Left renal cortex interstitium (tissue), 4 donors: ENCODE data around the gene BACH2. TPM values are rescaled to one million over a fixed set of nuclear protein-coding genes. Genes with fewer than 3 reads are reported as not detected.
"Not testable (repeated sequence)": the region's sequence is repeated elsewhere in the genome, so short reads cannot be mapped to it uniquely, and the experiment has no call there.

Source experiments
- DNase-seq, 4 donors: peaks; one replicate each; pipeline ENCODE4 v3.0.0-alpha.2; 2013; ENCODE audit warnings: low read depth in 4 of 4, low spot score in 2 of 4, missing footprints in 1 of 4
- polyA plus RNA-seq, 4 donors: library from polyadenylated mRNA; unstranded; fragments of 120-200 nt; gene quantifications; one replicate each; pipeline ENCODE4 v1.2.1, GENCODE V29; 2013; ENCODE audit not compliant: insufficient read length in 4 of 4

BACH2 gene
- polyA plus RNA-seq, 4 donors = 9.1 to 9.9 (median 9.5) TPM

DNA sequence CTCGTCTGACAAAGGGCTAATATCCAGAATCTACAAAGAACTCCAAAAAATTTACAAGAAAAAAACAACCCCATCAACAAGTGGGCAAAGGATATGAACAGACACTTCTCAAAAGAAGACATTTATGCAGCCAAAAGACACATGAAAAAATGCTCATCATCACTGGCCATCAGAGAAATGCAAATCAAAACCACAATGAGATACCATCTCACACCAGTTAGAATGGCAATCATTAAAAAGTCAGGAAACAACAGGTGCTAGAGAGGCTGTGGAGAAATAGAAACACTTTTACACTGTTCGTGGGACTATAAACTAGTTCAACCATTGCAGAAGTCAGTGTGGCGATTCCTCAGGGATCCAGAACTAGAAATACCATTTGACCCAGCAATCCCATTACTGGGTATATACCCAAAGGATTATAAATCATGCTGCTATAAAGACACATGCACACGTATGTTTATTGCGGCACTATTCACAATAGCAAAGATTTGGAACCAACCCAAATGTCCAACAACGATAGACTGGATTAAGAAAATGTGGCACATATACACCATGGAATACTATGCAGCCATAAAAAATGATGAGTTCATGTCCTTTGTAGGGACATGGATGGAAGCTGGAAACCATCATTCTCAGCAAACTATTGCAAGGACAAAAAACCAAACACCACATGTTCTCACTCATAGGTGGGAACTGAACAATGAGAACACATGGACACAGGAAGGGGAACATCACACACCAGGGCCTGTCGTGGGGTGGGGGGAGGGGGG lies 130.3 kb downstream of the BACH2 start:
- DNase-seq = not testable (repeated sequence)

DNA sequence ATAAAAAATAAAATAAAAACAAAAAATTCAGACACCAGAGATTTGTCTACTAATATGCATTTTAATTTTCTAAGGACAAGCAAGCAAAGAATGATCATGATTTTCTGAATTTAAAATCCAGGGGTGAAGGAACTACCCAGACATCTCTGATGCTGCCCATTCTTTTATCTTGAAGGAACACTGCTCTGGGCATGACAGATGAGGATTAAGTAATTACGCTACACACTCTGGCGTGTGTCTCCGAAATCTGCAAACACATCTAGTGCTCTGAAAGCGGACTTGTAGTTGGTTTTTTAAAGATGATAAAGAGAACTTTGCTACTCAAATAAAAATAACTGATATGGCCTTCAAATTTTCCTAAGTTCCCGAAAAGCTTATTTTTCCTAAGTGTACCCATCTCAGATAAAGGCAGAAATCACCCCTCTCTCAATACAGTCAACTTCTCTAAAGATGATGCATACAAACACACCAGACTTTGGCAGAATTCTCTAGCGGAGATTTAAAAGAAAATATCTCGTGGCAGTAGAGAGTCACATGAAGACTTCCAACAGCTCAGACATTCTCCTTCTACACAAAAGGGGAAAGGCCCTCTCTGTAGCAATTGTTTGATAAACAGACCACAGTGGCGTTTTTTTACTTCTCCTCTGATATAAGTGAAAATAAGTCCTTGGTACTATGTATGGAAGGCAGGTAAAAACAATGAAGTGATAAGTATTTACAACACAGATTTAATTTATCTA lies 133.8 kb downstream of the BACH2 start:
- no peak for DNase-seq

DNA sequence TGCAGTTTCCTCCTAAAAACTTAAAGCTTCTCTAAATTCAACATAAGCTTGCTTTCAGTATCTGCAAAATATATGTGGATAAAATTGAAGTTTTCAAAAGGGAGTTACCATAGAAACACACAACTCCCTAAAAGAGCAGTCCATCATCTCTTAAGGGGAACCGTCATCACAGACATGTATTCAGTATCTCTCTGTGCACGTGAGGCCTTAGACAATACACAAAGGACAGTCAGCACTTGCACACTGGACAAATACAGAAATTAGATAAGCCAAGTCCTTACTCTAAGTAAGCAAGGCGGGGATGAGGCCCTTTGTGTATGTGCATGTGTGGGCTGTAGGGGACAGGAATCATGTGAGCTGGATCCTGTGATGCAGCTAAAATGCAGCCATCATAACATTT lies 136.6 kb downstream of the BACH2 start:
- no peak for DNase-seq

DNA sequence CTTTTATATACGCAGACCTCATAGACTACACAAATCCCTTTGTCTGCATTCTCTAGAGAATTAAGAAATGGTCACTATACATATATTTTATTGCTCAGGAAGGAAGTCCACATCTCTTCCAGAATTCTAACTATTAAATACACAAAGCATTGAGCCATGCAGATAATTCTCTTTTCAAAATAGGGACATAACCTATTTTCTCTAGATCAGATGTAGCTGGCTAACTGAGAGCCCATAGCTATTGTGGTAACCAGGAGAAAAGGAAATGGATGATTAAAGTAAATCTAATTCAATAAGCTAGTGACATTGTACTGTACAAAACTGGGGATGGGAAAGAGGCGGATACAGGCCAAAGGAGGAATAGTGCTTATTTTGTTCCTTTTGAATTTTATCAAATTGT lies 137.2 kb downstream of the BACH2 start:
- DNase-seq = no peak

DNA sequence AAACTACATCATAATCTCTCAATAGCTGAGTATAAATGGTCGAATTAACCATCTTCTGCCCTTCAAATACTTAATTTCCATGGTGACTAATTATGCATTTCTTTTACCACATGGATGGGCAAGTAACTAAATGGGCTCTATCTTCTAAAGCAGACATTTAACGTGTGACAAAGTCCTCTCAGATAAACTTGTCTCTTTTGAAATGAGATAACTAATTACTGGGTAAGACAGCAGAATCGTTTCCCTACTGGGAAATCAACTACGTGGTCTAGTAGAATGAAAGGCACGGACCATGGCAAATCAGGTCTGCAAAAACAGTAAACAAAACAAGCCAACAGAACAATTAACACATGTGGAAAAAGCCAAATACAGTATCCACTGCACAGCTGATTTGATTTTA lies 137.7 kb downstream of the BACH2 start:
- no peak for DNase-seq

DNA sequence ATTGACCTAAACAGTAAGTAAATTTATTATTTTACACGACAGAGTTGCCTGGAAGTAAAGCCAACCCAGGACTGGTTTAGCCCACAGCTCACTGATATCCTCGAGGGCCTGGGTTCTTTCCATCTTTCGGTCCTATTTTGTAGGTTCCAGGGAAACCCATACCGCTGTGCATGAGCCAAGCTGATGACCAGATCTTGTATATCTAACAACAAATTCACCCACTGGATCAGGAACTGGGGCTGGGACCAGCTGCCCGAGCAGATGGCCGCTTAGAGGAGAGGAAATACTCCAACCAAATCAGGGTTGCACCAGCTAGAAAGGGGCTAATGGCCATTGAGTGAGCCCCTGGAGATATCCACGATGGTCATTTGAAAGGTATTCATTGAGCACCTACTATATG lies 139.2 kb downstream of the BACH2 start:
- DNase-seq = no peak

DNA sequence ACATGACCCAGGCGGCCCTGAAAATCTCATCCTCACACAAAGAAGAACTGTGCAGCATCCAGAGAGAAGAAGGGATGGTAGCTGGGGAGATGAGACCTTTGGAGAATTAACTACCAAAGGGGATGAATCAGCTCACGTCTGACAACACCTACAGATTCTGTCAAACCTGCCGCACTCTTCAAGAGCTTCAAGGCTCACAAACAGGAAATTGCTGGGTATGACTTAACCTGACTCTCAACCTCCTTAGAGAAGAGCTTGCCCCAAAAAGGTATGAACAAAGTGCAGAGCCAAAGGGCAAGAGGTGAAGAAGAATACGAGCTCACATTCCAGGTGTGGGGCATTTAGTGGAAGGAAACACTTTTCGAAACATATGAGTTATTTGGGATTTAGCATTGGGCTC lies 139.8 kb downstream of the BACH2 start:
- no peak for DNase-seq

DNA sequence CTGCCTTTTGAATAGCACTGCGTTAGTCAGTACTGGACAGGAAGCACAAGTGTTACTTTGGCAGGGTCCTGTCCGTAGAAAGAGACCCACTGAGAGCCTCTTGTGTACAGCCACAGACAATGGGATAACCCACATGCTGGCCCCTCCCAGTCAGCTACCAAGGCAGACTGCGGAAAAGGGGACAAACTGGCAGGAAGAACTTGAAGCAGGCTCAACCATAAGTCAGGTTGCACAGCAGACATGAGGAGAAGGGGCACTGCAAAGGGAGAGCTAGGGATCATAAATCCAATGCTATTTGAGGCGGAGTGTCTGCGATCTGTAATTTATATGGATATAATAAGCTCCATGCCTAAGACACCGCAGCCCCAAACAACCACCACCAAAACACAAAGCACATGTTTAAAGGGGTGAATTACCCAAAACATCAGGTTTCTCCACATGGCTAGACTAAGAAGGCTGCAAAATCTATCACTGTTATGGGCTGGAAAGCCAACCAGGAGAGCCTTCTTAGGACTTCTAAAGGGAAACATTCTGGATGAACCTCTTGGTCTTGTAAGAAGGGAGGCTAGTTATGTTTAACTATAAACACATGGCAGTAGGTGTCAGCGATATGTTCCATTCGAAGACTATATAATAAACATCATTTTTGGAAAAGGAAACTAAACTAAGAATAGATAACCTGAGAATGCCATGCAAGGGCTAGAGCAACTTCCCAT lies 141.7 kb downstream of the BACH2 start:
- no peak for DNase-seq

DNA sequence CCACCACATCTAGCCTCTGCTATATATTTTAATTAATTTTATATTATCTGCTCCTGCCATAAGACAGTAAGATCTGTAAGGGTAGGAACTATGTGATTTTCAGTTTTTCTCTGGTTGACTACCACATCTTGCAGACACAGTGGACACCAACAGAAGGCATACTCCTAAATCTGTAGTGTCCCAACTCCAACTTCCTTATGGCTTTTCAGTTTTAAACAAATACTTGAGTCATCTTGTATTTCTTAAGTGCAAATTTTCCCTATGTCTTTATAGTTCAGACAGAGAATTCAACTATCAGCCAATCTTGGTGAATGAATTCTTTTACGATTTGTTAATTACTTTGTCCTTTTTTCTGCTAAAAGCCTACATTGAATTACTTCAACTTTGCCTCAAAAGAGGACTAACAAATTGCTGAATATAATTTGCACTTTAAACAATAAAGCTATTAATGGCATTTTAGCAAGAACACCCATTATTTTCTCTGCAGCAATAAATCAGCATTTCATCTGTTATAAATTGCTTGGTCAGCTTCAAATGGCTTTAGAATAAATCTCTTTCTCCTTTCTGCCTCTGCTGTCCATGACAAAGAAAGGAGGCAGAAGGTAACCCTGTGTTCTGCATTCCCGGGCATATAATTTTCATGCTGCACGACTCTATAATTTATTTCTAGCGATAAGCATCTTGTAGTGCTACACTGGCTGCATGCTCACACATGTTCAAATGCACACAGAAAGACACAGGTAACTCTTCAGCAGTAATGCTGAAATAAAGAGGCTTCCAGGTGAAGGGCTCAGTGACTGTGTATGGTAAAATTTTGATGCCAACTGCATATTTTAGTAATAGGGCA lies 144.8 kb downstream of the BACH2 start:
- no peak for DNase-seq

DNA sequence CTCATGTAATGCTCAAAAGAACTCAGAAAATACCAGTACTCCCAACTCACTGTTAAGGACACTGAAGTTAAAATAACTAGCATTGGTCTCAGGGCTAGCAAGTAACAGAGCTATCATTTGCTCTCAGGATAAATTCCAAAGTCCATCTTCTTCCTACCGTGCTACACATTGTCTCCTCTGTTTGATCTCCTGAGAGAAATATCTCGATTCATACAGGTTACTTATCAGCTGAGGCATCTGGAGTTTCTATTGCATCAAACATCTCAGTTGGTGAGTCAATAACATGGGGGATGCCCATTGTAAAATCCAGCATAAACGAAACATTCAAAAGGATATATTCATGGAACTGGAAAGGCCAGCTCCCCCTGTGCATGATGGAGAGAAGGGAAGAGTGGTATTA lies 147.4 kb downstream of the BACH2 start:
- DNase-seq = no peak

DNA sequence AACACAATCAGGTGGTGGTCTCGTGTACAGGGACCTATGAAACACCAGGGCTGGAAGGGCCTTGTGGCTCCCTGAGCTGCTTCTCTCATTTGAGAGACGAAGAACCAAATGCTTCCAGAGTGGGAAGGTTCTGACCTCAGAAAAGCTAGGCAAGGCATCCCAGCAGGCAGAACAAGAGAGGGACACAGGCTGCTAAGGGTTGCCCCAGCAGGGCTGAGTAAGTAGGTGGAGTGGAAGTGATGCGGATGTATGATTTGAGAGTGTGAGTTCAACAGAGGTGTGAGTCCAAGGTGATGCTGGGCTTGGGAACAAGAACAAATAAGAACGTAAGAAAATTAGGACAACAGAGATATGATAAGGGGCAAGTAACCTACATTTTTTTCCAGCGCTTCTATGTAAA lies 147.8 kb downstream of the BACH2 start:
- no peak for DNase-seq

DNA sequence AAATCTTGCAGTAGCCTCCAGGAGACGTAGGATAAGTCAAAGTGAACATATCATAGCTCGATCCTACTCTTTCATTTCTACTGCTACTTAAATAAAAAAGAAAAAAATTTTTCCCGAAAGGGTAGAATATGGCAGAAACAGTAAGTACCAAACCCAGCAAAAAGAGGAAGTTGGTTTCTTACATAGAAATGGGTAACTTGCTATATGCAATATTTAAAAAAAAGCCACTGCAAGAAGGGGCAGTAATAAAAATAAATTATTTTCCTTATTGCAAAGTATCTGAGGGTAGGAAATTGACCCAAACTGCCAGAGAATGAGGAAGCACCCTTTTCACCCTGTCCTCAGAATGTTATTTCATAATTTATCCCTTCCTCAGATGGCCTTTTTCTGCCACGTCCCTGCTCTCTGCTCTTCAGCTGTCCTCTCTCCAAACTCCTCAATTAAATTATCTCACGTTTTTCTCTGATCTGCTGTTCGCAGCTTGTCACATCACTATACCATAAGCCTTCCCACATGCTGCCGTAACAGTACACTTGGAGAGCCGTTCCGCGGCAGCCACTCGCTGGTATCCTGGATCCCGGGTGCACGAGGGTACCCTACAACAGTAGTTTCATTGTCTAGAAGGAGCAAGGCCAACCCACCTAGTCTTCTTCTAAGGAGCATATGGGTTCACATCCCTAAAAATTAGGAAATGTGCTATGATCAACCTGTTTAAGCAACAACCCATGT lies 149.6 kb downstream of the BACH2 start:
- no peak for DNase-seq

DNA sequence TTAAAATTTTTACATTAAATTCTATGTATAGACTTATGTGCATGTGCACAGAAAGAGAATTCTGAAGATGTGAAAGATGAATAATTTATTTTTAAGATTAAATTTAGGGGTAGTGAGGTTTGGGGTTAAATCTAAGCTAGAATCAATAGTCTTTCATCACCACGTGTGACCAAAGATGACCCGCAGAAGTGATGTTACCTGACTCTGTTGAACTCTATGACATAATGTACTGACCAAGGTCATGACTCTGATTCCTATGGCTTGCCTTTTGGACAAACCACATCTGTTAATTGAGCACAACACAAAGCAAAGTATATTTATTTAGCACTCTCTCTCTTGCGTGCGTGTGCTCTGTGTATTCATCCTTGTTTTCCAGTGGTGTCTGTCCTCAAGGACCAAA lies 150.6 kb downstream of the BACH2 start:
- no peak for DNase-seq

DNA sequence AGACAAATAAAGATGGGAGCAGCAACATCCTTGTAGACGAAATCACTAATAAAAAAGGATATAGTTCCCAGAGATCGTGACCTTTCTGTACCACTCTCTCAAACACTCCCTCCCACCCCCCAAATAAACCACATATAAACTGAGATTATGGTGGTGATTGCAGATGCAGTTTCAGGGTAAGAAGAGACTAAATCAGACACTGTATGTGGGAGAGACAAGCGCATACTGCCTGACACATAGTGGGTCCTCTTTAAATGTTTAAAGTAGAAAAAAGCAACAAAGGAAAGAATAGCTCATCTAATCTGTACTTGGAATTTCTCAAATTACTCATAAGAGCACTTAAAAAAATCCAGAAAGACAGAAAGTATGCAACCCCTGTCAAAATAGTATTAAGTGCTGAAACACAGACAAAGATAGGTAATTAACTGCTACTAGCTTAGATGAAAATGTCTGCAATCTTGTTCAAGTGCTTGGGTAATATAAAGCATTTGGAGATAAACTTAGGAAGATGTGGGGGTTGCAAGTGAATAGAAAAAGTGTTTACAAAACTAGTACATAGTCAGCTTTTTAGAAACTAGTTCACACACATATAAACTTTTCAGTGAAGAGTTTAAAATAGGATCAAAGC lies 151.6 kb downstream of the BACH2 start:
- no peak for DNase-seq

DNA sequence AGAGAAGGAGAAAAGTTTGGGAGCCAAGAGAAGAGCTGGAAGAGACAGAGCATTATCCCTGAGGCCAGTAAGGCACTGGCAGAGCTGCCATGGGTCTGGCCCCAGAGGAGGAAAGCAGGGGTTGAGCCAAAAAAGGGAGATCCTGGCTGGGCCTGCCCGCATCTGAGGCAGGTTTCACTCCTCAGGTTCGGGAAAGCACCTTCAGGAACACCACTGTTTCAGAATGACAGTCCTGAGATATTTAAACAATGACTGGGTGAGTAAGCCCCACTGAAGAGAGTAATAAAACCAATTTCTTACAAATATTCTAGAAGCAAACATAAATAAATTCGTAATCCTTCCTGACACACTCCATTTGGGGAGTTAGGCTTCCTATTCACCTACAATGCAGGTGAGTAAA lies 152.2 kb downstream of the BACH2 start:
- no peak for DNase-seq

DNA sequence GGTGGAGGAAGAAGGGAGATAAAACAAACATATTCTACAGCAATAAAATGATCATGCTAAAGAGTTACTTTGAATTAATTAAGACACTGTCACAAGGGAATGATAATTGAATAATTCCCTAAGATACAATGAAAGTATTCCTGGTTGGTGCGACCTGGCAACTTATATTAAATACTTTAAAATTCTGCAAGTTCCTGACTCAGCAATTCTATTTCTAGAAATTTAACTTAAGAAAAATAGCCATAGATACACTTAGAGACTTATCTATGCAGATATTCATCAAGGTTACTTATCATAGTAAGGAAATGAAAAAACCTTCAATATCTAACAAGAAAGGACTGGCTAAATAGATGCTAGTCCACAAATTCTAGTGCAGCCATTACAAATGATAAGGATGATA lies 156.0 kb downstream of the BACH2 start:
- no peak for DNase-seq

DNA sequence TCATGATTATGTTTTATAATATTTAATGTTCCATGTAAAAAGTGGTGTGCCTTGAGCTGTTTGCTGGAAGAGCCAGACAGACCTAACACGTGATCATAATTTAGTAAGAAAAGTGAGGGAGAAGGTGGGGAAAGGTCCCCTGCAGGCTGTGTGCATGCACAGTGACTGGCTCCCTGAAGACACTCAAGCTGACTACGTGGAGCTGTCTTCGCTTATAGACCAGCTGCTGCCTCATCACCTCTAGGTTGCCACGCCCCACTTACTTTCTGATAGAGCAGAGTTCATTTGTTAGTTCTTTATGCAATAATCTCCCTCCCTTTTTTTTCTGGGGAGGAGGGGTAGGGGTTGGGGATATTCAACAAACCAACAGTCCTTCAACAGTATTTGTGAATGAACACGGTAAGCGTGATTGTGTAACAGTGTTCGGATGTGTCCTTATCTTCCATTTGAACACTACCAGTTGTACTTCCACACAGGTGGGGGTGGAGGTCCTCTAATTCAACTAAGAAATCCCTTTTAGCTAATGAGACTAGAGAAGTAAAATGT lies 157.3 kb downstream of the BACH2 start:
- DNase-seq = no peak

DNA sequence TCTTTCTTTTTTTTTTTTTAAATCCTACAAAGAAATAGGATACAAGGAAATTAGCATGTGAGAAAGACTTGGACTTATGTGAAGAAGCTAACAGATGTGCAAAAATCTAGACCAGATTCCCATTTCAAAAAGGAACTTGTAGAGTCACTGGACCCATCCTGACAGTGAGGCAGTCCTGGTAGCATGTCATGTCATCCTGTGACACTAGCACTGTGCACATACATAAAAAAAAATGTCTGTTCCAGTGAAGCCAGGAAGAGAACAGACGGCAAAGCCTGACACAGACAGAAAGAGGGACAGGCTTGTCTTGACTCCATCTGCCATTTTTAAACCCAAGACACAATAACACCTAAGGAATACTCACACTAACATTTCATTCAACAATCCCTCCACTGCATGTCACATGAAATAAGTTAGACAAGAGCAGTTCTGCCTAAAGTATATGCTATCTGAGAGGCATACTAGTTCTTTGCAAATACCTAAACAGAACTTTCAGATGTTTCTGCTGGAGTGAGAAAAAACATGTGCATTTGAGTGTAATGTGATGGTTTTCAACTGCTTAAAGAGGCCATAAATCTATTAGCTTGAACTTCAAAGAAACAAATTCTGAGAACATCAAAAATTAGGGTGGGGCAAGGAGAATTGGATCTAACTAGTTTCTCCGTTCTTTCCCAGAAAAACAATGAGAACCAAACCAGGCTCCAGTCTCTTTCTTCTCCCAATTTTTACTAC lies 159.6 kb downstream of the BACH2 start:
- no peak for DNase-seq

DNA sequence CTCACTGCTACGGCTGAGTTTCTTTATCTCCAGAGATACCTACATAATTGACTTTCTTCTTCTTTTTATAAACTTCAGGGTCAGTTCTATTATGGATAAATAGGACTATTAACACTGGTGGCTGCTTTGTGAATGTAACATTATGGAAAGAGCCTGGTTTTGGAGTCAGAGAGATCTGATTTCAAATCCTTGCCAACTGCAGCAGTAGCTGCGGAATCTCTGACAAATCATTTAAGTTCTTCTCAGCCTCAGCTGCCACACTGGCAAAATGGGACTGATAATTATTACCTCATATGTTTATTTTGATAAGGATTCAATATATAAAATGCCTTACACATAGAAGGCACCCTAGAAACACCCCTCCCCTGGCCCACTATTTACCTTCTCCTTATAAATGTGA lies 160.5 kb downstream of the BACH2 start:
- no peak for DNase-seq
